ENCODE measurements around the gene BRD2. TPM values are rescaled to one million over a fixed set of nuclear protein-coding genes. Genes with fewer than 3 reads are reported as not detected.

BRD2 gene
- total RNA-seq, 1 donor from 2014 or later = 234 TPM

DNA sequence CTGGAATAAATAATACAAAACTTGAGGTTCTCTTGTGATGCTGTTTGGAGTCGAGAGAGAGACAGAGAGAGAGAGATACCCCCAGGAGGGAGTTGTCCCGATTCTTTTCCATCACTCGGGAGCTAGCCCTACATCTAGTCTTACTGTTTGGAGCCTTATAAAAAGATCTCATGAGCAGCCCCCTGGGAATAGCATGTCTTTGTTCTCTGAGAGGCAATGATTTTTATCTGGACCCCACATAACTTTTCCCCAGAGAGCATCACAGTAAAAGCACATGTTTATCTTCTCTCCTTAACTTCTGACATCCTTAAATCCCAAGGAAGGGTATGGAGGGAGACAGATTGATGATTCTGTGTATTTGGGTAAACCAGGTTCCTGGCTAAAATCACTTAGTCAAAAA is 61.9 kb downstream of the BRD2 start:
- no peak overlapping the region for H3K4me3 ChIP-seq (ENCODE audit: insufficient read depth, low read depth, low read length)
- no peak overlapping the region for H3K27ac ChIP-seq (ENCODE audit: low read depth, low read length)
- Mint-ChIP-seq H3K36me3 (ENCODE audit: low read depth, unreplicated experiment) (no peaks in the 10 kb centered on the region), H3K27ac (ENCODE audit: unreplicated experiment) (no peak overlapping the region), H3K4me3 (ENCODE audit: unreplicated experiment) (no peak overlapping the region), H3K4me1 (ENCODE audit: low read depth, unreplicated experiment) (no peaks in the 10 kb centered on the region), H3K9me3 (ENCODE audit: unreplicated experiment) (peaks cover 3% of the 10 kb centered on the region), H3K27me3 (ENCODE audit: low read depth, unreplicated experiment) (peaks cover 16% of the 10 kb centered on the region)
- TF ChIP-seq EZH2 (IDR thresholded peaks at IDR 0.05; ENCODE audit: insufficient read depth, low read length) = no peak
- TF ChIP-seq, protein P1, sequence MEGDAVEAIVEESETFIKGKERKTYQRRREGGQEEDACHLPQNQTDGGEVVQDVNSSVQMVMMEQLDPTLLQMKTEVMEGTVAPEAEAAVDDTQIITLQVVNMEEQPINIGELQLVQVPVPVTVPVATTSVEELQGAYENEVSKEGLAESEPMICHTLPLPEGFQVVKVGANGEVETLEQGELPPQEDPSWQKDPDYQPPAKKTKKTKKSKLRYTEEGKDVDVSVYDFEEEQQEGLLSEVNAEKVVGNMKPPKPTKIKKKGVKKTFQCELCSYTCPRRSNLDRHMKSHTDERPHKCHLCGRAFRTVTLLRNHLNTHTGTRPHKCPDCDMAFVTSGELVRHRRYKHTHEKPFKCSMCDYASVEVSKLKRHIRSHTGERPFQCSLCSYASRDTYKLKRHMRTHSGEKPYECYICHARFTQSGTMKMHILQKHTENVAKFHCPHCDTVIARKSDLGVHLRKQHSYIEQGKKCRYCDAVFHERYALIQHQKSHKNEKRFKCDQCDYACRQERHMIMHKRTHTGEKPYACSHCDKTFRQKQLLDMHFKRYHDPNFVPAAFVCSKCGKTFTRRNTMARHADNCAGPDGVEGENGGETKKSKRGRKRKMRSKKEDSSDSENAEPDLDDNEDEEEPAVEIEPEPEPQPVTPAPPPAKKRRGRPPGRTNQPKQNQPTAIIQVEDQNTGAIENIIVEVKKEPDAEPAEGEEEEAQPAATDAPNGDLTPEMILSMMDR (IDR thresholded peaks at IDR 0.05; ENCODE audit: insufficient read depth, low read depth, low read length) = no peak
- H3K4me1 ChIP-seq (ENCODE audit: insufficient read depth, low read length) = no peaks in the 10 kb centered on the region
- H3K9ac ChIP-seq (ENCODE audit: low read length) = no peak overlapping the region
- FAIRE-seq (no peak), DNase-seq (ENCODE audit: low read depth) (no peak)
- peaks cover 29% of the 10 kb centered on the region for H3K27me3 ChIP-seq (ENCODE audit: insufficient read depth, low read length)
- no peaks in the 10 kb centered on the region for H4K20me1 ChIP-seq (ENCODE audit: insufficient read depth, low read length)
- H3K79me2 ChIP-seq (ENCODE audit: insufficient read depth, low read length) = no peaks in the 10 kb centered on the region
- no peaks in the 10 kb centered on the region for H3K9me3 ChIP-seq (ENCODE audit: insufficient read depth, low read depth, low read length)
- H2AFZ ChIP-seq (ENCODE audit: low read depth, low read length) = no peak overlapping the region
- H3K4me2 ChIP-seq (ENCODE audit: low read length) = no peak overlapping the region
- H3K36me3 ChIP-seq (ENCODE audit: insufficient read depth, low read length) = no peaks in the 10 kb centered on the region

Other genes with a start within 250 kb of the BRD2 start
- gene HLA-DQA2, start 227.2 kb upstream of the BRD2 start, total RNA-seq = not detected in 2 replicates
- gene HLA-DQB2, start 205.1 kb upstream of the BRD2 start, total RNA-seq = not detected in 2 replicates
- 0.20 and 0.79 TPM in 2 replicates for gene HLA-DOB, start 151.6 kb upstream of the BRD2 start, total RNA-seq
- 118 and 121 TPM in 2 replicates for gene TAP2, start 129.9 kb upstream of the BRD2 start, total RNA-seq
- 45.5 and 57.5 TPM in 2 replicates for gene PSMB8, start 124.5 kb upstream of the BRD2 start, total RNA-seq
- gene TAP1, start 114.9 kb upstream of the BRD2 start, total RNA-seq = 135 and 160 TPM in 2 replicates
- gene PSMB9, start 114.4 kb upstream of the BRD2 start, total RNA-seq = 34.1 and 42.8 TPM in 2 replicates
- 0.11 and 0.24 TPM in 2 replicates for gene HLA-DMB, start 27.6 kb upstream of the BRD2 start, total RNA-seq
- 5.2 and 8.1 TPM in 2 replicates for gene HLA-DMA, start 15.5 kb upstream of the BRD2 start, total RNA-seq
- gene HLA-DOA, start 41.0 kb downstream of the BRD2 start, total RNA-seq = 0.48 and 0.89 TPM in 2 replicates
- 0.50 and 1.7 TPM in 2 replicates for gene HLA-DPA1, start 105.1 kb downstream of the BRD2 start, total RNA-seq
- 2.7 and 3.4 TPM in 2 replicates for gene HLA-DPB1, start 107.4 kb downstream of the BRD2 start, total RNA-seq
- gene COL11A2, start 223.9 kb downstream of the BRD2 start, total RNA-seq = 1.3 and 2.2 TPM in 2 replicates
- gene RXRB, start 232.1 kb downstream of the BRD2 start, total RNA-seq = 34.0 and 39.4 TPM in 2 replicates
- gene SLC39A7, start 232.3 kb downstream of the BRD2 start, total RNA-seq = 150 and 164 TPM in 2 replicates
- gene HSD17B8, start 236.1 kb downstream of the BRD2 start, total RNA-seq = 2.1 and 2.6 TPM in 2 replicates
- gene RING1, start 239.9 kb downstream of the BRD2 start, total RNA-seq = 30.8 and 31.1 TPM in 2 replicates

Measured in astrocyte (in vitro differentiated cells and primary cell).